PFSK-1 (cell line): ENCODE data around the gene MFNG.

Experiments
- FOXP2 ChIP-seq: optimal IDR thresholded peaks from 2 replicates; pipeline ENCODE3; 2011; ENCODE audit warnings: borderline replicate concordance, control low read depth, inconsistent platforms; ENCODE audit not compliant: insufficient read depth; ENCODE audit errors: extremely low read length, extremely low read depth
- POLR2AphosphoS5 ChIP-seq: IDR thresholded peaks from 2 replicates; pipeline ENCODE4 v1.6.1; 2012; ENCODE audit warnings: low read depth, mild to moderate bottlenecking, control low read depth, low read length, moderate library complexity
- REST ChIP-seq, 2 experiments: IDR thresholded peaks; 2 replicates each; pipeline versions ENCODE4 v1.6.1 to v1.8.0; 2011 to 2012; ENCODE audit warnings: low read depth in 2 of 2, low read length in 2 of 2, control low read depth in 1 of 2, inconsistent platforms in 1 of 2, mild to moderate bottlenecking in 1 of 2, moderate library complexity in 1 of 2; ENCODE audit not compliant: insufficient read depth in 1 of 2
- SIN3A ChIP-seq: IDR thresholded peaks from 2 replicates; pipeline ENCODE4 v1.6.1; 2012; ENCODE audit warnings: mild to moderate bottlenecking, low read length, moderate library complexity, borderline replicate concordance; ENCODE audit not compliant: insufficient read depth
- TAF1 ChIP-seq: IDR thresholded peaks from 2 replicates; pipeline ENCODE4 v1.6.1; 2012; ENCODE audit warnings: low read length, control low read depth, borderline replicate concordance; ENCODE audit not compliant: insufficient read depth

MFNG gene

DNA sequence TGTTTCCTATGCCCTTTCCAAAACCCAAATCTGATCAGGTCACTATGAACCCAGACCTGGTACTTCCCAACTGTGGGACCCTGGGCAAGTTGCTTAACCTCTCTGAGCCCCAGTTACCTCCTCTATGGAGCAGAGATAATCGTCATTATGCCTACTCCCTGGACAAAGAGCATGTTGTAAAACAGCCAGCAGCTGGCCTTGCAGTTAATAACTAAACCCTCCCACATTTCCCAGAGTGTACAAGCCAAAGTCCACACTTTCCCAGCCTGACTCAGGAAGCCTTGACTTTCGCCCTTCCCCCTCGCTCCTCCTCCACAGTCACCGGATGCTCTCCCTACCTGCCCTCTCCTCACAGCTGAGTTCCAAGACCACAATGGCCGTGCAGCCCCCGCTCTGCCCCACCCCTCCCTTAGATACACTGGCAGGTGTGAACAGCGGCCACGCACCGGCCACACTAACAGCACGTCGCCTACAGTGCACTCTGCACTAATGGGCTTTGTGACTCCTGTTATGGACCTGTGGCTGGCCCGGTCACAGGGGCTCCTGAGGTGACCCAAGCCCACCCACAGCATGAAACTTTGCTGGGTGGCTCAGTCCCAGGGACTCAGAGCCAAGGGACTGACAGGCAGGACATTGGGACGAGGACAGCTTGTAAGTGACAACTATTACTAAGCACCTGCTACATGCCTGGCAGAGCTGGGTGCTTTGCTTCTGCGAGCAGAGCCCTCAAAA is 15.6 kb upstream of the MFNG start:
- TF ChIP-seq POLR2AphosphoS5 (no peak), SIN3A (peak; percentile 94; the same call in 1 of the 2 replicates), FOXP2 (peak; percentile 63), REST (IDR thresholded peaks at IDR 0.05; ENCODE audit: insufficient read depth in 1 of 2, low read depth in 2 of 2, low read length in 2 of 2) (peak in 1 of 2 experiments; percentile 63; a peak in 2 of 4 replicates), TAF1 (no peak)

DNA sequence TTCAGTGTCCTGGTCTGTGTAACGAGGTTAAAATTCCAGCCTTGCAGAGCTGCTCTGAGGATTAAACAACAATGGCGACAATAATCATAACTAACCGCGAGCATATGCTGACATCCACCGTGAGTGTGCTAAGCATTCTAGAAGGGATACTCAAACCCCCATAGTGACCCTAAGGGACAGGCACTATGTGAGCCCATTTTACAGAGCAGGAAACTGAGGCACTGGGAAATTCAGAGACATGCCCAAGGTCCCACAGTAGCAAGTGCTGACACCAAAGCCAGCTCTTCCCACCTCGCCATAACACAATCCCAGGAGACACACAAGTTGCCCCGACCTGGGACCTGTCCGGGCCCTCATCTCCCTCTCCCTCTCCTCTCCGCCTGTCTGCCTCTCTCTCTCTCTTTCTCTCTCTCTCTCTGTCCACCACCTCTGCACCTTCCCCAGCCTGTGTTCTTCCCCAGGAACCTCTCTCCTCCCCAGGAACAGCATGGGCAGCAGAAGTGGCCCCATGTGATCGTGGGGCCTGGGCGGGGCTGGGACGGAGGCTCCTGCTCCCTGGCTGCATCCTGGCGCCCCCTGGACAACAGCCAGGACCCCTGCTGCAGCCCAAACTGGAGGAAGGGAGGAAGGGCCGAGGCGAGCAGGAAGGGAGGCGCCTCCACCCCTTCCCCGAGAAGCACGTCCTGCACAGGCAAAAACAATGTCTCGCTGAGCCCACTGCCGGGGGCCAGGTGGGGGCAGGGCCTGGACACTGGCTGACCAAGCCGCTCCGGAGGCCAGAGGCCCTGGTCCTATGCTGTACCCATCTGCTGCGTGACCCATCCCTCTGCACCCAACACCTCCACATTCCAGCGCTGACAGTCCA is 14.8 kb upstream of the MFNG start:
- TF ChIP-seq REST (IDR thresholded peaks at IDR 0.05; ENCODE audit: insufficient read depth in 1 of 2, low read depth in 2 of 2, low read length in 2 of 2) = peak in 1 of 2 experiments; percentile 53; a peak in 1 of 4 replicates
- no peak for TF ChIP-seq SIN3A
- TF ChIP-seq TAF1 = no peak
- TF ChIP-seq POLR2AphosphoS5 = no peak; the same call in 1 of the 2 replicates
- TF ChIP-seq FOXP2 = peak; percentile 26

DNA sequence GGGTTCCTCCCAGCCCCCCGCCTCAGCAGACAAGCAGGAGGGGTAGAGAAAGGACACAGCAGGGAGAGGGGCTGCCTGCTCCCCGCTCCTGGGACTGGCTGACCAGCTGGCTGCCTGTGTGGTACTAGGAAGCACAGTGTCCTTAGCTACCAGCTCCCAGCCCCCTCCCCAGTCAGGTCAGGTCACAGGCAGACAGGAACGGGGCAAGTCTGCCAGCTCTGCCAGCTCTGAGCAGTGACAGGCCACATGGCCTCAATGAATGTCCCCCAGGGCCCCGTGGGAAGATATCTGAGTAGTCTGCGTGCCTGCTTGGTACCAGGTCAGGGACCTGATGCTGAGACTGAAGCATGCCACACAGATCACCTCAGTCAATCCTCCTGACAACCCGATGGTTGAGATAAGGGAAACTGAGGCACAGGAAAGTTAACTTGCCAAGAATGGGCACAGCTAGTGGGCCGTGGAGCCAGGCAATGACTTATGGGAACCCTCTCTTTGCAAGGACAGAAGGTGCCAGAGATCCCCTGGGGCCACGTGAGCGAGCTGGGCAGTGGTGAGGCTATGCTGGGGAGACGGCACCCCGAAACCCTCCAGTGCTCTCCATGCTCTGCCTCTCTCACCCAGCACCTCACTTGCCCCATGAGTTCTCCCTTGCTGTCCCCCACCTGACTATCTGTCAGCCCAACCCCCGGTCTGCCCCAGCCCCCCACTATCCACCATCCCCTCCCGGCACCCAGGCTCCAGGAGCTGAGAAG is 13.8 kb upstream of the MFNG start:
- TF ChIP-seq TAF1 (no peak), POLR2AphosphoS5 (no peak), FOXP2 (no peak), SIN3A (no peak), REST (IDR thresholded peaks at IDR 0.05; ENCODE audit: insufficient read depth in 1 of 2, low read depth in 2 of 2, low read length in 2 of 2) (no peak)

- TF ChIP-seq REST (IDR thresholded peaks at IDR 0.05; ENCODE audit: insufficient read depth in 1 of 2, low read depth in 2 of 2, low read length in 2 of 2) (no peak), TAF1 (no peak), SIN3A (no peak), POLR2AphosphoS5 (no peak), FOXP2 (no peak)
Observed at GRCh38 chr22:37499027-37499707, 13.0 kb upstream of the MFNG start.
